Activated CD4-positive, alpha-beta T cell treated with anti-CD3 and anti-CD28 coated beads, Interleukin-10, Interleukin-2, amounts not matched to agents 100 ng/mL and 50 ng/mL, durations not matched to agents 16 hours and 8 hours (primary cell): Measurements from ENCODE around the gene DNAJA1.

ENCODE experiments used
- DNase-seq: peaks from one replicate; pipeline ENCODE4 v3.0.0-alpha.2; 2020

DNAJA1 gene

DNA sequence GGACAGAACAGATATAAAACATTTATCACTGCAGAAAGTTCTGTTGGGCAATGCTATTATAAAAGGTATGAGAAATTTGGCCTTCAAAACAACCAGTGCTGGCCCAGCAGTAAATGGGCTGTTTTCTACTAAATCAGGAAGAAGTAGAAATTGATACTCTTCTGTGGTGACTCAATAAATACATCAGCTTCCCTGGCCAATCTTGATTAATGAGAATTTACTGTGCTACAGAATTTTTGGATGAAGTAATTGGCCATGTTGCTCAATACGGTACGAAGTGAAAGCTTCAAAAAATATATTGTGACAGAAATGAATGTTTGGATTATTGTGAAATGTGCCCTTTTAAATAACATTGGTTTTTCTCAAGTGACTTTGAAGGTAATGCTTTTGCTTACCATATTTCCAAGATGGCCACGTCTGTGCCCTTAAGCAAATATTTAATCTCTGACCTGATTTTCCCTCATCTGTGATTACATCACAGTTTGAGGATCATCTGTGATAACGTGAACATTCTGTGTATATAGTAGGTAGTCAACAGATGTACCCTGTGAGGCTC is 4.2 kb downstream of the DNAJA1 start:
- no peak for DNase-seq

DNA sequence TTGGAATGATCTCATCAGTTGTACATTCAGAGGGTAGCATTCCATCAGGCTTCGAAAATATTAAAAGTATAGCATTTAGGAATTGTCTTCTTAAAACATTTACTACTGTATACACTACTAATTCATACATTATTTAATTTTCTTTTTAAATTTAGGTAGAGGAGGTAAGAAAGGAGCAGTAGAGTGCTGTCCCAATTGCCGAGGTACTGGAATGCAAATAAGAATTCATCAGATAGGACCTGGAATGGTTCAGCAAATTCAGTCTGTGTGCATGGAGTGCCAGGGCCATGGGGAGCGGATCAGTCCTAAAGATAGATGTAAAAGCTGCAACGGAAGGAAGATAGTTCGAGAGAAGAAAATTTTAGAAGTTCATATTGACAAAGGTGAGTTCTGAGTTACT is 5.2 kb downstream of the DNAJA1 start:
- DNase-seq = no peak

GRCh38 chr9:33032292-33032691 is 7.2 kb downstream of the DNAJA1 start:
- DNase-seq = no peak

DNA sequence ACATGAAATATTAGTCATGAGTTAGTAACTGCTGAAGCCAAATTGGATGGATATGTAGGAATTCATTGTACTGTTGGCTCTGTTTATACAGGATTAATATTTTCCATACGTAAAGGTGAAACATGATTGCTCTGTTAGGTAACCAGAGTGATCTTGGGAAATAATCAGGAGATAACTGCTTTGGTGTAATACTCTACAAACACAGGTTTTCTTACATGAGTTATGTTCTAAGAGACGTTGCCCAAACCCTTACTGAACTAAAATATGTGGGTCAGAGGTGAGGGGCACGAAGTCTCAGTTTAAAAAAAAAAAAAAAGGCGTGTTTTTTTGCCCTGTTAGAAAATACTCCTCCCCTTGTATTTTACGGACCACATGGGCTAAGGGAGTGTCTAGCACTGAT is 7.8 kb downstream of the DNAJA1 start:
- no peak for DNase-seq

GRCh38 chr9:33040792-33041431 is 15.8 kb downstream of the DNAJA1 start:
- no peak for DNase-seq

DNA sequence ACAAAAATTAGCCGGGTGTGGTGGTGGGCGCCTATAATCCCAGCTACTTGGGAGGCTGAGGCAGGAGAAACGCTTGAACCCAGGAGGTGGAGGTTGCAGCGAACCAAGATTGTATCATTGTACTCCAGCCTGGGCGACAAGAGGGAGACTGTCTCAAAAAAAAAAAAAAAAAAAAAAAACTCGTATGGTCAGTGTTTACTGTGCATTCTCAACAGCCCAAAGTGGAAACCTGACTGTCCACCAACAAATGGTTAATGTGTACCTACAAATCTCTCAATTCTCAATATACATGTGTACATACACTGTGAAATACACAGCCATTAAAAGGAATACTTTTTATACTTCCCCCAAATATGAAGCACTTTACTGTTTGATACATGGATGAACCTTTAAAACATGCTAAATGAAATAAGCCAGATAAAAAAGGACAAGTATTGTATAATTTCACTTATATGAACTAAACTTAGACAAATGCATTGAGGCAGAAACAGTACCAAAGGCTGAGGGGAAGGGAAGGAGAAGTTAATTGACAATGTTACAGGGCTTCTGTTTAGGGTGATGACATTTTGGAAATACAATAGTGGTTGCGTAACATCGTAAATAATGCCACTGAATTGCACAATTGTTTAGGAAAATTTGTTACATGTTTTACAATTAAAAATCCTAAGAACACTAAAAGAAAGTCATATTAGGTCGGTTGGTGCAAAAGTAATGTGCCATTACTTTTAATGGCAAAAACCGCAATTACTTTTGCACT is 16.5 kb downstream of the DNAJA1 start:
- no peak for DNase-seq

GRCh38 chr9:33042473-33042872 is 17.4 kb downstream of the DNAJA1 start:
- DNase-seq = no peak

DNA sequence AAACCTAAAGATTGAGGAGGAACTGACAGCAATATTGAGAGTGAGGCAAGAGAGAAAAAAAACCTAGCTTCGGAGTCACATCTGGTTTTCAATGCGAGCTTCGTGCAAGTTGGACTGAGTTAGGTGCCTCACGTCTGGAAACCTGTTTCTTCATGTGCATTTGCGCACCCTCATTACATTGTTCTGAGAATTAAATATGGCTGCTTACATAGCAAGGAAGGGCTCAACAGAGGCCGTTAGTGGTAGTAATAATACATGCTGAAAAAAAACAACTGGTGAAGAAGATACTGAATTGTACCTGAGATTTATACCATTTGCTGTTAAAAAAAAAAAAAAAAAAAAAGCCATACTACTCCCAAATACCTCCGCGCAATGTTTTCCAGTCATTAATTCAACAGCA is 18.6 kb downstream of the DNAJA1 start:
- DNase-seq = no peak

- DNase-seq = peak; percentile 85
These were observed 19.1 kb downstream of the DNAJA1 start for GRCh38 chr9:33044162-33044673.

DNA sequence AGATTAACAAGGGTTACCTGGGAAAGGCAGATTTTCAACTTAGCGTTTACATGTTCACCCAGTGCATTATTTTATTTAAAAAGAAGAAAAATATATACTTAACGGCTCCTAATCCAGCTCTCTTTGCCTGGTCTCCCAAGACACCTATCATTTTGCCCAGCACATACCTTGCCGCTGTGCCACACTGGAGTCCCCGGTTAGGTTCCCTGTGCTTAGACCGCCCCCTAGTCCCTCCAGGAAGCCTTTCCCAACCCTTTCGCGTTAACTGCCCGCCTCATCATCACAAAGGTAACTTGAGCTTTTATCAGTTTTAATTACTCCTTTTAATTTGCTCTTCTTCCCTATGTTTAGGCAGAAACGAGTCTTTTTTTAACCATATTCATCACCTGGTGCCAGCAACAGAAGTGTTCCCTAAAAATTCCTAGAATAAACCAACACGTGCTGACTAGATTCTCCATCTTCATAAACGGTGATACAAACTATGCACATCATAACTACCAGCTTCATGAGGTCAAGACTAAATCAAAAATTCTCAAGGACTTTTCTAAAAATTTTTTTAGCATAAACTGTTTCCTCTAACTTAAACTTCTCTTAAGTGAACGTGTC is 19.7 kb downstream of the DNAJA1 start:
- no peak for DNase-seq

DNA sequence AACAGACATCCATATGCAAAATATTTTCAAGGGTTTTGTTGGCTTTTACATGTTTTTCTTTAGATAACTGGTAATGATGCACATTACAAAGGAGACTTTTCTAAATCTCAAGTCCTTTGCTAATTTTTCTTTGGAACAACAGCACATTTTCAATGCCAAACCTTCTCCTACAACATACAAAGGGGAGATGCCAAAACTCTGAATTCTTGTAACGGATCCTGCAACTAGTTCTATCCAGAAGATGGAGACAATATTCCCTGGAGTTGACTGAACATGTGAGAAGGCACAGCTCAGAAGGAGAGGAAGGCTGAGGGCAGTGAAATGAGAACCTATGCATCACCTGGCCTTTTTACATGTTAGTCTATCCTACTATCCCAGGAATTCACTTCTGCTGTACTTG is 21.0 kb downstream of the DNAJA1 start:
- DNase-seq = no peak

DNA sequence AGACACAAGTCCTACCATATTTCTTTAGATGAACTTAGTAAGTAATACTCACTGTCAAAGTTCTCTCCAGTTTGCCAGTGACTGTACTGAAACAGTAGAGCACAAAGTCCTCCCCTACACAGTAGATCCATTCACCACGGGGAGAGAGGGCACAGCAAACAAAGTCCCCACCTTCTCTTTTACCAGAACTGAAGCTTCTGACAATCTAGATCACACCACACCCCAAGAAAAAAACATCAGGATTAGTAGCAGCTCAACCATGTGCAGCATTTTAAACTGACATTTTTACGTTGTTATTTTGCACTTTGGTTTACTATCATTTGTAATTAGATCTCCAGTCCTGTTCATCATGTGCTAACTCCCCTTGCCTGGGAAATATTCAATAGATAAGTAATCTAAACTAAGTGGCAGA is 23.0 kb downstream of the DNAJA1 start:
- no peak for DNase-seq

GRCh38 chr9:33049680-33050361 is 24.7 kb downstream of the DNAJA1 start:
- peak; percentile 43 for DNase-seq

GRCh38 chr9:33051144-33051543 is 26.1 kb downstream of the DNAJA1 start:
- DNase-seq = no peak

DNA sequence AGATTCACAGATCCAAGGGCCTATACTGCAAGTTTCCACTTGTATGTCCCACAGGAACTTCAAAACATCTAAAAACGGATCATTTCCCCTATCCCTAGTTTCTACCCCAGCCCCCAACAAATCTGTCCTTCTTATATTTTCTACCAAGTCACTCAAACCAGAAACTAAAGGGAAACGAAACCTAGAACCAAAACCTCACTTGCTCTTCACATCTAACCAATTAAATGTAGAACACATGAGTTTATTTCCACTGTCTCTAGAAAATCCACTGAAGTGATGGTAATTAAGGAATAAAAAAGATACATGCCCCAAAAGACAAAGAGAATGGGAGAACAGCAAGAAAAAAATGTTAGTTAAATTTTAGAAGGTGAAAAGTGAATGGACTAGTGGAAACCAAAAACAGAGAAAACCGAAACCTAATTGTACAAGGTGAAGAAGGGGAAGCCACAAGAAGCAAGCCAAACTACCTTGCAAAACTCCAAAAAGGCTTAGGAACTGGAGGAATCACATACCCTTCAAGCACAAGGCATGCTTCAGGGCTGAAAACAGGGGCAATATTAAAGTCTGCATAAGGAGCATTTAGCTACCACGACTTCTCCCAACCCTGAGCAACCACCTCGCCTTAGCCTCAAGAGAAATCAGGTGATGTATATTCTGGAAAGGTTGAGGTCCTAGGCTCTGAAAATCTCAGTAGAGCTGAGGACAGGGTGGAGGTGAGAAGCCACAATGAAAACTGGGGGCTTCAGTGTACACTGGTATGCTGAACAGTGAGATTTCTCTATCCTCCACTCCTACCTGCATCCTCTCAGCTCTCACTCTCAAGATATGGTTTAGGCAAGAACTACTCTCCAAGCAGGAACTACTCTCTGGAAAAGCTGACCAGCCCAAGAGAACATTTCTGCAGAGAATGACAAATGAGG is 40.3 kb downstream of the DNAJA1 start:
- DNase-seq = no peak

GRCh38 chr9:33068991-33069390 is 43.9 kb downstream of the DNAJA1 start:
- no peak for DNase-seq

- peak; percentile 98 for DNase-seq
These were observed 51.3 kb downstream of the DNAJA1 start, which contains the start of gene SMU1 for GRCh38 chr9:33076046-33077004. TSS of gene SMU1 (minus strand) at chr9:33076674. CDS start at chr9:33076608, 66 bp downstream.

DNA sequence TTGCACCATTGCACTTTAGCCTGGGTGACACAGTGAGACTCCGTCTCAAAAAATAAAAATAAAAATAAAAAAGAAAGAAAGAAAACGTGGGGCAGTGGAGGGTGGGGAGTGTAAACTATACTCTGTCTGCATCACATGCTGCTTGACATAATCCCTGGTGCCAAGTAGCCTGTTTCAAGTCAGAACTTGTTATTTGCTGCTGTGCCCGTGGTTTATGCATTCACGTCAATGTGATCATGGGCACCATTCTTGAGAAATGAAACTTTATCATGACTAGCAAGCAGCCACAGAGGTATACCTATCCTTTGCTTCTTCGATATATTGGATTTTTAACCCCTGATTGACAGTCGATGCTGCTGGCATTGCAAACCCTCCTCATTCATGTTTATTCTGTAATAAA is 55.5 kb downstream of the DNAJA1 start:
- peak; percentile 27 for DNase-seq

GRCh38 chr9:33081128-33081851 is 56.2 kb downstream of the DNAJA1 start:
- peak; percentile 90 for DNase-seq

GRCh38 chr9:33082128-33082527 is 57.1 kb downstream of the DNAJA1 start:
- no peak for DNase-seq
